Measurements from ENCODE around the gene ANKRD33. TPM values are rescaled to one million over a fixed set of nuclear protein-coding genes. Genes with fewer than 3 reads are reported as not detected.
A peak's percentile ranks its signal among the peaks of the same experiment; 100 is the strongest.

Gene ANKRD33
- total RNA-seq, 1 experiment from 2014 or later: not detected

- Histone ChIP-seq H4K20me1 (ENCODE audit: insufficient read depth, low read depth, low read length) (no peaks in the 10 kb centered on the region), H3K4me2 (ENCODE audit: low read depth, low read length, poor library complexity, severe bottlenecking) (no peak overlapping the region), H3K4me3 (ENCODE audit: low read length) (no peak overlapping the region), H3K27ac (ENCODE audit: low read length) (no peak overlapping the region), H3K36me3 (ENCODE audit: insufficient read depth, low read length) (no peaks in the 10 kb centered on the region), H3K9ac (ENCODE audit: low read length) (no peak overlapping the region), H3K79me2 (ENCODE audit: low read length) (no peaks in the 10 kb centered on the region), H3K4me1 (ENCODE audit: low read length) (peaks cover 19% of the 10 kb centered on the region), H2AFZ (ENCODE audit: low read length) (no peak overlapping the region), H3K9me2 (replicated peaks; ENCODE audit: insufficient read depth, low read length) (no peaks in the 10 kb centered on the region), H3K27me3 (ENCODE audit: low read length) (no peaks in the 10 kb centered on the region), H3K9me3 (ENCODE audit: low read length) (no peaks in the 10 kb centered on the region)
- DNase-seq: peak; percentile 83
Observed at GRCh38 chr12:51926718-51927117, 38.8 kb downstream of the ANKRD33 start.

- Histone ChIP-seq H3K79me2 (ENCODE audit: low read length) (no peaks in the 10 kb centered on the region), H3K4me3 (ENCODE audit: low read length) (no peak overlapping the region), H3K9ac (ENCODE audit: low read length) (no peak overlapping the region), H3K9me3 (ENCODE audit: low read length) (no peaks in the 10 kb centered on the region), H4K20me1 (ENCODE audit: insufficient read depth, low read depth, low read length) (no peaks in the 10 kb centered on the region), H3K4me2 (ENCODE audit: low read depth, low read length, poor library complexity, severe bottlenecking) (no peak overlapping the region), H3K27ac (ENCODE audit: low read length) (no peak overlapping the region), H3K36me3 (ENCODE audit: insufficient read depth, low read length) (no peaks in the 10 kb centered on the region), H3K4me1 (ENCODE audit: low read length) (no peaks in the 10 kb centered on the region; the same call in 1 of the 2 replicates), H3K9me2 (replicated peaks; ENCODE audit: insufficient read depth, low read length) (no peaks in the 10 kb centered on the region), H3K27me3 (ENCODE audit: low read length) (no peaks in the 10 kb centered on the region), H2AFZ (ENCODE audit: low read length) (no peak overlapping the region)
- DNase-seq: no peak
Observed at GRCh38 chr12:51932218-51933076, 44.5 kb downstream of the ANKRD33 start.

- no peaks in the 10 kb centered on the region; the same call in 1 of the 2 replicates for H3K4me1 ChIP-seq (ENCODE audit: low read length)
- H3K36me3 ChIP-seq (ENCODE audit: insufficient read depth, low read length): no peaks in the 10 kb centered on the region
- no peaks in the 10 kb centered on the region for H3K9me3 ChIP-seq (ENCODE audit: low read length)
- H3K27ac ChIP-seq (ENCODE audit: low read length): no peak overlapping the region
- no peak overlapping the region for H3K9ac ChIP-seq (ENCODE audit: low read length)
- no peak overlapping the region for H3K4me3 ChIP-seq (ENCODE audit: low read length)
- DNase-seq: no peak
- H2AFZ ChIP-seq (ENCODE audit: low read length): no peak overlapping the region
- H3K9me2 ChIP-seq (replicated peaks; ENCODE audit: insufficient read depth, low read length): no peaks in the 10 kb centered on the region
- H3K79me2 ChIP-seq (ENCODE audit: low read length): no peaks in the 10 kb centered on the region
- H3K4me2 ChIP-seq (ENCODE audit: low read depth, low read length, poor library complexity, severe bottlenecking): no peak overlapping the region
- no peaks in the 10 kb centered on the region for H4K20me1 ChIP-seq (ENCODE audit: insufficient read depth, low read depth, low read length)
- no peaks in the 10 kb centered on the region for H3K27me3 ChIP-seq (ENCODE audit: low read length)
Observed at GRCh38 chr12:51934080-51934479, 46.2 kb downstream of the ANKRD33 start.

GRCh38 chr12:51937926-51938325, 50.0 kb downstream of the ANKRD33 start:
- no peaks in the 10 kb centered on the region for H3K27me3 ChIP-seq (ENCODE audit: low read length)
- H4K20me1 ChIP-seq (ENCODE audit: insufficient read depth, low read depth, low read length): no peaks in the 10 kb centered on the region
- no peaks in the 10 kb centered on the region for H3K4me1 ChIP-seq (ENCODE audit: low read length)
- no peak for DNase-seq
- H3K9me3 ChIP-seq (ENCODE audit: low read length): no peaks in the 10 kb centered on the region
- H3K36me3 ChIP-seq (ENCODE audit: insufficient read depth, low read length): no peaks in the 10 kb centered on the region
- no peaks in the 10 kb centered on the region for H3K79me2 ChIP-seq (ENCODE audit: low read length)
- no peaks in the 10 kb centered on the region for H3K9me2 ChIP-seq (replicated peaks; ENCODE audit: insufficient read depth, low read length)
- no peak overlapping the region for H3K4me3 ChIP-seq (ENCODE audit: low read length)
- no peak overlapping the region for H3K27ac ChIP-seq (ENCODE audit: low read length)
- no peak overlapping the region for H3K9ac ChIP-seq (ENCODE audit: low read length)
- no peak overlapping the region for H2AFZ ChIP-seq (ENCODE audit: low read length)
- no peak overlapping the region for H3K4me2 ChIP-seq (ENCODE audit: low read depth, low read length, poor library complexity, severe bottlenecking)

- Histone ChIP-seq H3K4me1 (ENCODE audit: low read length) (no peaks in the 10 kb centered on the region), H3K27me3 (ENCODE audit: low read length) (no peaks in the 10 kb centered on the region), H3K27ac (ENCODE audit: low read length) (no peak overlapping the region), H3K36me3 (ENCODE audit: insufficient read depth, low read length) (no peaks in the 10 kb centered on the region), H3K79me2 (ENCODE audit: low read length) (no peaks in the 10 kb centered on the region), H3K9ac (ENCODE audit: low read length) (no peak overlapping the region), H3K4me3 (ENCODE audit: low read length) (no peak overlapping the region), H4K20me1 (ENCODE audit: insufficient read depth, low read depth, low read length) (no peaks in the 10 kb centered on the region), H3K4me2 (ENCODE audit: low read depth, low read length, poor library complexity, severe bottlenecking) (no peak overlapping the region), H3K9me2 (replicated peaks; ENCODE audit: insufficient read depth, low read length) (no peaks in the 10 kb centered on the region), H2AFZ (ENCODE audit: low read length) (no peak overlapping the region), H3K9me3 (ENCODE audit: low read length) (no peaks in the 10 kb centered on the region)
- no peak for DNase-seq
Observed at GRCh38 chr12:51938726-51939125, 50.8 kb downstream of the ANKRD33 start.

GRCh38 chr12:51941011-51941581, 53.2 kb downstream of the ANKRD33 start:
- Histone ChIP-seq H3K79me2 (ENCODE audit: low read length) (no peaks in the 10 kb centered on the region), H2AFZ (ENCODE audit: low read length) (no peak overlapping the region), H3K9me3 (ENCODE audit: low read length) (0 out of 2 replicates have a peak, but pooled peaks cover 6% of the 10 kb centered on the region), H3K27ac (ENCODE audit: low read length) (no peak overlapping the region), H3K4me3 (ENCODE audit: low read length) (no peak overlapping the region), H3K4me1 (ENCODE audit: low read length) (no peaks in the 10 kb centered on the region), H4K20me1 (ENCODE audit: insufficient read depth, low read depth, low read length) (no peaks in the 10 kb centered on the region), H3K9me2 (replicated peaks; ENCODE audit: insufficient read depth, low read length) (no peaks in the 10 kb centered on the region), H3K36me3 (ENCODE audit: insufficient read depth, low read length) (no peaks in the 10 kb centered on the region), H3K9ac (ENCODE audit: low read length) (no peak overlapping the region), H3K27me3 (ENCODE audit: low read length) (no peaks in the 10 kb centered on the region; the same call in 1 of the 2 replicates), H3K4me2 (ENCODE audit: low read depth, low read length, poor library complexity, severe bottlenecking) (no peak overlapping the region)
- no peak for DNase-seq

Other genes starting within 250 kb of the ANKRD33 start
- gene FIGNL2, start 39.4 kb upstream of the ANKRD33 start, total RNA-seq (2014; rRNA removed; shearing (Covaris generic); ENCODE audit: low replicate concordance): not detected in 2 replicates
- not detected in 2 replicates for gene ACVRL1, start 19.4 kb downstream of the ANKRD33 start, total RNA-seq (2014; rRNA removed; shearing (Covaris generic); ENCODE audit: low replicate concordance)
- gene ACVR1B, start 63.6 kb downstream of the ANKRD33 start, total RNA-seq (2014; rRNA removed; shearing (Covaris generic); ENCODE audit: low replicate concordance): 2.4 and 3.9 TPM in 2 replicates
- gene TAMALIN, start 118.8 kb downstream of the ANKRD33 start, total RNA-seq (2014; rRNA removed; shearing (Covaris generic); ENCODE audit: low replicate concordance): 0.47 TPM in 1 of 2 replicates, not detected in the other
- 11.7 and 26.9 TPM in 2 replicates for gene NR4A1, start 163.3 kb downstream of the ANKRD33 start, total RNA-seq (2014; rRNA removed; shearing (Covaris generic); ENCODE audit: low replicate concordance)
- gene ATG101, start 181.9 kb downstream of the ANKRD33 start, total RNA-seq (2014; rRNA removed; shearing (Covaris generic); ENCODE audit: low replicate concordance): 31.9 and 63.0 TPM in 2 replicates
- 0.75 TPM in 1 of 2 replicates, not detected in the other for gene SMIM41, start 191.6 kb downstream of the ANKRD33 start, total RNA-seq (2014; rRNA removed; shearing (Covaris generic); ENCODE audit: low replicate concordance)

Data from Karpas-422 (cell line).